GM19468 (cell line): ENCODE measurements around the gene ATG5.
"Not testable (repeated sequence)": the region's sequence is repeated elsewhere in the genome, so short reads cannot be mapped to it uniquely, and the experiment has no call there.

ENCODE experiments used
- ATAC-seq: cut with Tn5 transposase; IDR thresholded peaks from one replicate; pipeline ENCODE4 v1.9.1; 2021; ENCODE audit warnings: mild to moderate bottlenecking, moderate library complexity, moderate number of reproducible peaks; ENCODE audit not compliant: unreplicated experiment; ENCODE audit errors: extremely low read depth

The ATG5 gene

DNA sequence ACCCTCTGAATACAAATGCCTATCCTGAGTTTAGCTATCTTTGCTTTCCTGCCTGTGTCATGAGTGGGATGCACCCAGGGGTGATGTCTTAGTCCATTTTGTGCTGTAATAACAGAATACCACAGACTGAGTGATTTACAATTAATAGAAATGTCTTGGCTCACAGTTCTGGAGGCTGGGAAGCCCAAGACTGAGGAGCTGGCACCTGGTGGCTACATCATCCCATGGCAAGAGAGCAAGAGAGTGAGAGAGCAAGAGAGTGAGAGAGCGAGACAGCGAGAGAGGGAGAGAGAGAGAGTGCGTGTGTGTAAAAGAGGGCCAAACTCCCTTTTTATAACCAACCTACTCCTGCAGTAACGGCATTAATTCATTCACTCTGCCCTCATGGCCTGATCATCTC lies 162.6 kb downstream of the ATG5 start:
- ATAC-seq, result no peak

DNA sequence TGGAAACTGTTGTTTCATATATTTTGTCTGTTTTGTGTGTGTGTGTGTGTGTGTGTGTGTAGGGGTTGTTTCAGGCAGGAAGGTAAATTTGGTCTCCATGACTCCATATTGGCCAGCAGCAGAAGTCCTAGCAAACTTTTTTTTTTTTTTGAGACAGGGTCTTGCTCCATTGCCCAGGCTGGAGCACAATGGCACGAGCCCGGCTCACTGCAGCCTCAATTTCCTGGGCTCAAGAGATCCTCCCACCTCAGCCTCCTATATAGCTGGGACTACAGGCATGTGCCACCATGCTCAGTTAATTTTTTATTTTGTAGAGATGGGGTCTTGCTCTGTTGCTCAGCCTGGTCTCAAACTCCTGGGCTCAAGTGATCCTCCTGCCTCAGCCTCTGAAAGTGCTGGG lies 163.7 kb downstream of the ATG5 start:
- ATAC-seq, result no peak

DNA sequence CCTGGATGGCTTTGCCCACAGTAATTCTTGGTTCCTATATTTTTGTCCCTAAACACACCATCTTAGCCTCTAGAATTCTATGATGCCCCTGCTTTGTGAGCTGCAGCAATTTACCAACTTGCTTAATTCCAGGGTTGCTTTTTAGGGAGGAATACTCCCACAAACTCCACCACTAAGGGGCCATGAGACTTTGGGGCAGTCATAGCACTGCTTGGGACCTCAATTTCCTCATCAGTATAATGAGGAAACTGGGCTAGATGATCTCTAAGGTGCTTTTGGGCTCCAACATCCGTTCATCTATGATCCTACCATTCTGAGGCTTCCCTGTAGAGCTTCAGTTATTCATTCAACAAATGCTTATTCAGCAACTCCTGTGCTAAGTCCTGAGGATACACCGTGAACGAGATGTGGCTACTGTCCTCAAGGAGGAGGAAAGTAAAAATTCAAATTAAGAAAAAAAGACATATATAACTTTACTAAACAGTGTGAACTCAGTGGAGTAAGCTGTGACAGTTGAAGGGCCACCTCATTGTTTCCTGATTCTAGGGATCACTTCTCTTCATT lies 164.2 kb downstream of the ATG5 start:
- no peak for ATAC-seq

DNA sequence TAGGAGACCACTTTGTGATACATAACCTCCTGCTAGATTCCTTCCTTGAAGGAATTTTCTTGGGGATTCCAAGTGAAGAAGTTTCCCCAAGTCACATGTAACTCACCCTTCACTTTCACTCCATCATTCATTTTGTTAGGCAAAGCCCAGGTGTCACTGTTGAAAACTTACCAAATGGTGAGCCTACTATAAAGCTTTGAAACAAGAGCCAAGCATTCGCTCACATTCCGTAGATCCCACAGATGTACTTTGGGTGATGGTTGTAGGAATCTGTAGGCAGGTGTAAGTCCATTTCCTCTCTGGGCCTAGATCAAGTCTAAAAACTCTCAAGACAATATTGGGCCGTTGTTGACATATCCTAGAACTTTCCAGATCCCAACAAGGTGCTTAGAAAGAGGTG lies 165.4 kb downstream of the ATG5 start:
- no peak for ATAC-seq

DNA sequence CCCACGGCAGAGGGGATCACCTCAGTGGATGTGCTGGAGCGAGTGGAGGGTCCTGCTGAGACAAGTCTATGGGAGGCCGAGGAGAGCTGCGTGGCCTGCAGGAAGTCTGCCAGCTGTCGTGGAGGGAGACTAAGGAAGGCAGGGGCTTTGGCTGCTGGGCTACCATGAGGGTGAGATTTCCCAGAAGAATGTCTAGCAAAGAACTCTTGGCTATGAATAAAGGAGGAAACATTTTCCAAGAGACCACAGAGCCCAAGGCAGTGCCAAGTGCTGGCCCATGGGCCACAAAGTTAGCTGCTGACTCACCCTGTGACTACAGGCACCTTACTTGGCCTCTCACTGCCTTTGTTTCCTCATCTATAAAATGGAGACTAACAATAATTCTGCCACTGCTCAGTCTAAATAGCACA lies 166.0 kb downstream of the ATG5 start:
- no peak for ATAC-seq

DNA sequence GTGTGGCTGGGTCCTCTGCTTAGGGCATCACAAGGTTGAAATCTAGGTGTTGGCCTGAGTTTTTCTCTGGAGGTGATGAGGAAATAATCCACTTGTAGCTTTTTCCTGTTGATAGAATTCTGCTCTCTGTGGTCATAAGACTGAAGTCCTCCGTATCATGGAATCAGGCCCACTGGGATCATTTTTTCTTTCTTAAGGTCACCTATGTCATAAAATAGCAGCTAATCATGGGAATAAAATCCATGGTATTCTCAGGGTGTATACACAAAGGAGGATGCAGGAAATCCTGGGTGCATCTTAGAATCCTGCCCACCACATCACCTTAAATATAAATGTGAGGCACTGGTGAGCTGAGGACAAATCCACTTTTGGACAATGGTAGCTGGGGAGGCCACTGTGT lies 166.7 kb downstream of the ATG5 start:
- no peak for ATAC-seq

DNA sequence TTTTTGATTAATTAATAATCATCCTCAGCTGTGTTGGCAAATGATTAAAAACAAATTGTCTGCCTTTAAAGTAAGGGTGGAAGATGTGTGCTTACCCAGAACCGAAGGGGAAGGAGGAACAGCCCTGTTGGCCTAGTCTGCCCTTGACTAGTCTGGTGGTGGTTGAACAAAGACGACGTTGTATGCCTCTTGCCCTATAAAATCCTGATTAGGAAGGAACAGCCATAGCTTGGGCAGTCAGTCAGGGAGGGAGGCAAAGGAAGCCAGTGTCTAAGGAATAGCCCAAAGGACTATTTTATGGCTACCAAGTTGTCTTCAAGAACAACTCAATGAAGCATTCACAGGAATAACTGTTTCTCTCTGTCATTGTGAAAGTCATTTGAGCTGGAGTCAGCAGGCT lies 168.7 kb downstream of the ATG5 start:
- ATAC-seq, result no peak

DNA sequence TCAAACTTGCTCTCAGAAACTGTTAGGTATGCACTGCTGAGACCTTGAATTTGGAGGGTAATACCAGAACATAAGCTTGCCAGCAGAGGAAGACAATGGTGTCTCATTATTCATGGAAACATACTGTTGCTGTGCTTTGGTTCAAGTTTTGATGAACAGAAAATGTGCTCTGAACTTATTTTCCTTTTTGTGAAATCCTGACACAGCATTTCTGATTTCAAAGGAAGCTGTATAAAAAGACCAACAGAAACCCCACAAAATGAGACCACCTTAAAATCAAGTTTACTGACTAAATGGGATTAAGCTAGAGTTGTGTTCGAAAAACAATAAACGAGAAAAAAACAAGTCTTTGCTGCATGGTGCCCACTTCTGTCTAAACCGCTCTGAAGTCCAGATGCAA lies 169.1 kb downstream of the ATG5 start:
- no peak for ATAC-seq

DNA sequence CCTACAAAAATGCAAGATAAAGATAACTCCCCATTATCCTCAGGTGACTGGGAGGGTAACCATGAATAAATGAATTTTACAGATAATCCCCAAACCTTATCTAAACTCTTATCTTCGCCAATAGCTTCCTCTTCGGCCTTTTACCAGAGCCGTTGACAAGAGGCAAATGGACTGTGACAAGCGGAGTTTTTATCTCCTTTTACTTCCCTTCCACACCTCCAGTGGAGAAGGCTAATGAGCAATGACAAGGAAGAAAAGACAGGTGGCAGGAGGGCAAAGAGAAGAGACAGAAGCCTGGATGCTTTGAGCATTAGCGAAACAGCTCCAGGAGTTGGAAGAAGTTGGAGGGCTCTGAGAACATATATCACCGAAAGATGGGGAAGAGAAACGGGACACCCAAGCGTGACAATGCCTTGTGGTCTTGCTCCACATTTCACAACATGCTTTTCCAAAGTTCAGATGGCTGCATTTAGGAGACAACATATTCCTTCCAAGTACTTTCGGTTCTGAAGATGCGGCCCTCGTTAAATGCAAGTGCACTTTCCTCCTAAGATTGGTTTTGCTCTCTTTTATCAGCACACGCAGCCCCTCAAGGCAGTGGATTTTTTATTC lies 170.2 kb downstream of the ATG5 start:
- ATAC-seq, result no peak

DNA sequence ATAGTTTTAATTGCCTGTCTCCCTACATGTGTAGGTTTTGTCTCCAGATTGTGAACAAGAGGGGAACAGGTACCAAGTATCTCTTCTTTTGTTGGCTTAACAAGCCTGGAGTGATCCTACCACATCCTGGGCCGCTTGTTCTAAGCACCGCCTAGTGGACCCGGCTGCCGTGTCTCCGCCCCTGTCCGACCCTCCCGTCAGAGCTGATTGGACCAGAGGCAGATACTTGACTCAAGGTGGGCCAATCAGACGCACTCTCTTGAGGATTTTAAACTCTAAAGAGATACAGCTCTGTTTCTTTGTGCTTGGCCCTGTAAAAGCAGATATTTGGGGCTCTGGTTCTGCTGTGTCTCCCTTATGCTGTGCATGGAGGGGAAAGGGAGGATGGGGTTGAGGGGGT lies 171.2 kb downstream of the ATG5 start:
- no peak for ATAC-seq

DNA sequence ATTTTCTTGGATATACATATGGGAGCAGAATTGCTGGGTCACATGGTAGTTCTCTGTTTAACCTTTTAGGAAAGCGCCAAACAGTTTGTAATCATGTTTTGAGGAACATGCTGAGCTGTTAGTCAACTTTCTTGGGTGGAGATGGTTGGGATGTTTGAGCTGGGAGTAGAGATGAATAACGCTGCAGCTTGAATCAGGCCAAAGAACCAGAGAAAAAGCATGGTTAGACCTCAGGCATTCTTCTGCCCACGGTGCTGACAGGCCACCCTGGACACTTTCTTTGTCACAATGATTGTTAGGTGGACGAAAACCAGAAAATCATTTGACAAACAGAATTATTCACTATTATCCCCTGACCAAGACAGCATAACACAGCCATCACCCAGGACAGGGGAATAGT lies 172.6 kb downstream of the ATG5 start:
- no peak for ATAC-seq

DNA sequence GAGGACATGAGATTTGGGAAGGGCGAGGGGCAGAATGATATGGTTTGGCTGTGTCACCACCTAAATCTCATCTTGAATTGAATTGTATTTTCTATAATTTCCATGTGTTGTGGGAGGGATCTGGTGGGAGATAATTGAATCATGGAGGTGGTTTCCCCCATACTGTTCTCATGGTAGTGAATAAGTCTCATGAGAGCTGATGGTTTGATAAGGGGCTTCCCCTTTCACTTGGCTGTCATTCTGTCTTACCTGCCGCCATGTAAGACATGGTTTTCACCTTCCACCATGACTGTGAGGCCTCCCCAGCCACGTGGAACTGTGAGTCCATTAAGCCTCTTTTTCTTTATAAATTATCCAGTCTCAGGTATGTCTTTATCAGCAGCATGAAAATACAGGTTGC lies 173.1 kb downstream of the ATG5 start:
- ATAC-seq, result not testable (repeated sequence)

DNA sequence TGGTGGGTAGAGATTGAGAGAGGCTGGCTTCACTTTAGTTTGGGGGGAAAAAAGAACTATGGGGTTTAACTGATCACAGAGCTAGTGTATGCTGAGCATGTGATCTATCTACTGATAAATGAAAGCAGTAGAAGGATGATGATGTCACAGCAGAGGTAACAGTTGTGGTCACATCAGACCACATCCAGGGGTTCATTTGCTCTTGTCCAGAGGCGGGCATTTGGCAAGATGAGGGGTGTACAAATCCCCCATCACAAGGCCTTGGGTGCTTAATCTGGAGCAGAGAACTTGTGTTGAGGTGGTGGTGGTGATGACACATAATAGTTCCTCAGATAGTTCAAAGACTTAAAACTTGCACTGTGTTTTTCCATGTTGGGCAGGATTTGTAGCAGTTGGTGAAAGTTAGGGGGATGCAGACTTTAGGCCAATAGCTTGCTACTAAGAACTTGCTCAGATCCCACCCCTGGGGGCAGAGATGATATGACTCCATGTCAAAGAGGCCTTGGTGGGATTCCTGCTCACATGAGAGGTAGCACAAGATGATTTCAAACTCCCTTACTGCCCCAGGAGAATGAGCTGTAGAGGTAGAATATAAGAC lies 176.0 kb downstream of the ATG5 start:
- ATAC-seq, result no peak

DNA sequence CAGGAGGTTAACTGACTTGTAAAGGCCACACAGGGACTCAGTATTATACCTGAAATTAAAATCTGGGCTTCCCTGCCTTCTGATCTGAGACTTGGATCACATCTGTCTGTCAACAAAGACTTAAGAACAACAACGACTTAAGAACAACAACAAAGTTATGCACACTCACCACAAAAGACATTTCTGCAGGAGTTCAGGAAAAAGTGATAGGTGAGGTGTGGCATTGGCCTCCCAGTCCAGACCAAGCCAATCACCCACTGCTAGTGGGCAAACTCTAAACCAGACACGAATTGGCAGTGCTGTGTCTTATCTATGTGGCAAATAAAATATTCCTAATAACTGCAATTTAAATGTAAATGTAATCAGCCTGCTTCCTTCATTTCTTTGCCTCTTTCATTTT lies 178.1 kb downstream of the ATG5 start:
- ATAC-seq, result no peak

DNA sequence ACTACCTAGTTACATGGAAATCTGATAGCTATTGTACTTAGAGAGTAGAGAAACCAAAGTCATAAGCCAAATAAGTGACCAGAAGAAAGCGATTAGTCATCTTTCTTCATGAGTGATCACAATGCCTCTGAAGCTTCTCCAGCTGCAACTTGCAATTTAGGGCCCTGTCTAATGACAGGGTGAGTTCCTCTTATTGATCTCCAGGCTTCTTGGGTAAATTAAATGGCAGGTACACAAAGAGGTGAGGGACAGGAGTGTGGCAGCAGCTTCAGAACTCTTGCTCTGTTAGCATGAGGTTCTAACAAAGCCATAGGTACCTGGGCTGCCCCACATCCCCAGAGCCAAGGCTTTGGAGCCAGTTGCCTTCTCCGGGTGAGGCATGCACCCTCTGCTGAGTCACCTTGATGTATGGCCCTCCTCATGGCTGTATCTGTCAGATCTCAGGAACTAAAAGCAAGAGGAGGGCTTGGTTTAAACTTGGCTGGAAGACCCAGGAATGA lies 178.7 kb downstream of the ATG5 start:
- no peak for ATAC-seq

DNA sequence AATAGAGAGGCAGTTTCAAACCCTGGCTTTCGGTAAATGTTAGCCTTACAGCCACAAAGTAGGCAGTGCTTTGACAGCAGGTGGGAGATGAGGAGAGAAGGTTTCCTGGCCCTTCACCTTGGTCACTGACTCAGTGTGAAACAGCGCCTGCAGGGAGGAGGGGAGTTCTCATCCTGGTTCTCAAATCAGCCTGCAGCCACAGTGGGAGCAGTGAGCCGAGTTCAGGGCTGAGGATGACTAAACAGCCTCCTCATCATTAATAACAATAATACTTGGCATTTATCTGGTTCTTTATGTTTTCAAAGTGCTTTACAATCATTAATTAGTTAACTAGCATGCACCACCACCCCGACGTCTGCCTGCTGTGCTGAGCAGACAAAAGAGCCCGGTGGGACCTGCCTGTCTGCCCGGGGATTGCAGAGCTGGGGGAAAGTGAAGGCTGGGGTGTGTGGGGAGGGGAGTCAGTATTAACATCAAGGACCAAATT lies 179.8 kb downstream of the ATG5 start:
- ATAC-seq, result no peak

DNA sequence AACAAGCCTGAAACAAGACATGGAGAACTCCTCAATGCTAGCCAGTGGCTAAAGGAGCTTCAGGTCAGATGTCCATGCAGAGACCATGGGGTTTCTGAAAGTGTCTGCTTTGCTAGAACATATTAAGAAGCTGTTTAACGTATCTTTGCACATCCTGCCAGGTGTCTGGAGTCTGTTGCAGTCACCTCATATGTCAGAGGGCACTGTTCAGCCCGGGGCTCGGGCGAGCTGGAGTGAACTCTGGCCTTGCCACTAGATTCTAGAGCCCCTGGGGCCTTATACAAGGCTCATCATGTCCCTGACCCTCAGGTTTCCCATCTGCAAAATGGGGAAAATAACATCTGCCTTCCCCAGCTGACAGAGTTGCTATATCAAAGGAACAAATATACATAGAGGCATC lies 180.4 kb downstream of the ATG5 start:
- ATAC-seq, result no peak

DNA sequence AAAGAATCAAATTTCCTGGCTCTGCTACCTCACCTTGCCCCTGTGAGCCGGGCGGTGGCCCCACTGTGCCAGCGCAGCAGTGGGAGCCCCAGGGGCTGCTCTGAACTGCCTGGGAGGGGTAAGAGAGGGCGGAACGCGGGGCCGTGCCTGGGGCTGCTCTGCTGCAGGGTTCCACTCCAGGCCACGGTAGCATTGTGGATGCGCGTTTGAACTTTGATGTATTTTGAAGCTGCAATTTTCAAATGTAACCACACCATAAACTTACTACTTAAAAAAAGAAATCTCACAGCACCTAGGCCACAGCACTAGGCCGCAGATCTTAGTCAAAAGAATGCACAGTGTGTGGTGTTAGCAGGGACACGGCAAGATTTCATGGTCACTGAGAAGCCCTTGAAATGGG lies 181.9 kb downstream of the ATG5 start:
- ATAC-seq, result no peak

DNA sequence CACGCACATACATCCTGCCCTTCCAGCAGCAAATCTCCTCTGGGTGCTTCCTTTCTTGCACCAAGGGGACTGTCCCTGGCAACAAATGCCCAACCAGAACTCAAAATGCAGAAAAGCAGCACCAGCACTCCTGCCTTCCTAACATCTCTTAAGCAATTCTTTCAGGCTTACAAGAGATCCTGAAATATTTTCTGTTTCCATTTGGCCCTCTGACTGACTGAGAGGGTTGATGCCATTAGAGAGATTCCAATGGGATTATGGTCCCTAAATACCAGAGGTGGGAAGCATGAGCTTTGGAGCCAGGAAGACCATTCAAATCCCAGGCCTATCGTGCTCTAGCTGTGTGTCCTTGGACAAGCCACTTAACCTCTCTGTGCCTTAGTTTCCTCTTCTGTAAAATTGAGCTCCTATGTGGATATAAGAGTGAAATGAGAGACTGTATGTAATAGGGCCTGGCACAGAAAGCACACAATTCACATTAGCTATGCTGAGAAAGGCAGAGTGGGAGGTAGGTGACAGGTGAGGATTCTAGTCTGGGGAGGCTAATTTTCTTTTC lies 182.6 kb downstream of the ATG5 start:
- no peak for ATAC-seq

DNA sequence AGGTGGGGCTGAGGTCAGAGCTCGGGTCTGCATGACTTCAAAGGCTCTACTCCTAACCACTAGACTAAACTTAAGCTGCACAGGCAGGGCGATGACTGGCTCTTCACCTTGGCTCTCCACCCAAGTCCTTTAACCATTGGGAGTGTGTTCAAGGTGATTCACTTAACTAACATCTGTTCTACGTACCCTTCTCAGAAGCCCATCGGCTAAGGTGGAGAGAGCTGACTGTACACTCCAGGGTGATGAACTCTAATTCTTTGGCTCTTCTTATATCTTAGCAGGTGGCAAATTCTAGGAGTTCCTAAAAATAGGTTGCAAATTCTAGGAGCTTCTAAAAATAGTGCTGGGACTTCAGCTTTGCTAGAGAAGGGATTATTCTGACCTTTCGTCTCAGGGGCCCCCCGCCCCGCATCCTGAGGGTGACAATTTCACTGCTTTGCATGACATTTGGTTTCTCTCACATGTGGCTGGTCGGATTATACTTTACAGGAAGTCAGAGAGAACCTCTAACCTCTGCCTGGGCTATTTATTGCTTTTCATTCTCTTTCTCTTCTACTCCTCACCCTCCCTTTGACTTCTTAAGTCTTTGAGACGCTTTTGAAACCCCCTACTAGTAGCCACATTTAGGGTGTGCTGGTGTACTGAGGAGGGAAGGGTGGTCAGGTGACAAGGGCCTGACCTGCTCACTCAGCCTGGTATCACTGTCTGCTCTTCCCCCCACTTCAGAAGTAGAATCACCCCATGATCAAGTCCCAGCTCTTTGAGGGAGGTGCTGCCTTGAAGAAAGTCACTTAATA lies 183.9 kb downstream of the ATG5 start:
- ATAC-seq, result peak; percentile 86

DNA sequence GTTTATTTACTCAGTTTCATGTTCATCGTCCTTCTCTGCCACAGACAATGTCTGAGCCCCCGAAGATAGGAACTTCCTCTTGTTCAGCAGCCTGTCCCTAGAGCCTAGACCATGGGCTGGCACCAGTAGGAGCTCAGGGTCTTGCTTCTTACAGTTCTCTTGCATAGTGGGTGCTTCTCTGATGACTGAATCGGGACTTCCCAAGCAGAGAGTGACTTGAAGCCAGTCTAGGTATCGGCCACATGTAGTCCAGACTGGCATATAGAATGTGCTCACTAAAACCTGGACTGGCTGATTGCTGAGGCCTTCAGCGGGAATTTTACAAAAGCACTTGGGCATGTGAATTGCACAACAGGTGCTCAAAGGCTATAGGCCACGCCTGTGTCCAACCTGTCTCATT lies 187.4 kb downstream of the ATG5 start:
- ATAC-seq, result no peak
